Measurements from ENCODE around the gene GAPVD1.

GAPVD1 gene

GRCh38 chr9:125380406-125380805, 118.8 kb downstream of the GAPVD1 start:
- ChIA-PET CTCF (interaction anchor here (0.6 to 1.4 kb wide), 2 partner anchors 125 to 532 kb away, joined by 3 to 6 read pairs; no protein-coding TSS in a partner anchor), POLR2A (interaction anchor here (0.9 kb wide), 1 partner anchor 524 kb away, joined by 4 read pairs; no protein-coding TSS in a partner anchor)
- TF ChIP-seq NFRKB (IDR thresholded peaks at IDR 0.05) (no peak), L3MBTL2 (conservative IDR thresholded peaks at IDR 0.05) (no peak), BHLHE40 (IDR thresholded peaks at IDR 0.05; ENCODE audit: borderline replicate concordance) (no peak), HDGF (IDR thresholded peaks at IDR 0.05; ENCODE audit: borderline replicate concordance) (no peak), PKNOX1 (IDR thresholded peaks at IDR 0.05) (no peak), LEF1 (IDR thresholded peaks at IDR 0.05; ENCODE audit: borderline replicate concordance) (no peak), SP1 (IDR thresholded peaks at IDR 0.05) (no peak), ZNF384 (IDR thresholded peaks at IDR 0.05) (no peak), FOXK2 (IDR thresholded peaks at IDR 0.05) (no peak), TARDBP (IDR thresholded peaks at IDR 0.05) (no peak)
- DNase-seq (ENCODE audit: extremely low spot score), result no peak

- DNase-seq (ENCODE audit: extremely low spot score), result no peak
- CTCF ChIA-PET, result no interaction called here
- TF ChIP-seq ARNT (IDR thresholded peaks at IDR 0.05) (no peak), HDGF (IDR thresholded peaks at IDR 0.05; ENCODE audit: borderline replicate concordance) (no peak), ZNF384 (IDR thresholded peaks at IDR 0.05) (no peak), L3MBTL2 (conservative IDR thresholded peaks at IDR 0.05) (no peak), FOXM1 (IDR thresholded peaks at IDR 0.05; ENCODE audit: borderline replicate concordance) (no peak), TARDBP (IDR thresholded peaks at IDR 0.05) (no peak), PKNOX1 (IDR thresholded peaks at IDR 0.05) (no peak), FOXA1 (IDR thresholded peaks at IDR 0.05) (no peak), LEF1 (IDR thresholded peaks at IDR 0.05; ENCODE audit: borderline replicate concordance) (no peak), SUZ12 (IDR thresholded peaks at IDR 0.05) (no peak), SP1 (IDR thresholded peaks at IDR 0.05) (no peak), NFRKB (IDR thresholded peaks at IDR 0.05) (no peak), ELF4 (IDR thresholded peaks at IDR 0.05) (no peak), FOXK2 (IDR thresholded peaks at IDR 0.05) (no peak)
- POLR2A ChIA-PET, result no interaction called here
Observed at GRCh38 chr9:125387861-125388524, 126.4 kb downstream of the GAPVD1 start.

- DNase-seq (ENCODE audit: extremely low spot score), result no peak
- ChIA-PET CTCF (no interaction called here), POLR2A (no interaction called here)
- TF ChIP-seq ZNF384 (IDR thresholded peaks at IDR 0.05) (no peak), HDGF (IDR thresholded peaks at IDR 0.05; ENCODE audit: borderline replicate concordance) (no peak), CTBP1 (IDR thresholded peaks at IDR 0.05; ENCODE audit: borderline replicate concordance) (no peak), LEF1 (IDR thresholded peaks at IDR 0.05; ENCODE audit: borderline replicate concordance) (no peak), SP1 (IDR thresholded peaks at IDR 0.05) (no peak), SUZ12 (IDR thresholded peaks at IDR 0.05) (no peak), FOXA1 (IDR thresholded peaks at IDR 0.05) (no peak), PKNOX1 (IDR thresholded peaks at IDR 0.05) (no peak), L3MBTL2 (conservative IDR thresholded peaks at IDR 0.05) (no peak), TARDBP (IDR thresholded peaks at IDR 0.05) (no peak), FOXM1 (IDR thresholded peaks at IDR 0.05; ENCODE audit: borderline replicate concordance) (no peak), FOXK2 (IDR thresholded peaks at IDR 0.05) (no peak), ARNT (IDR thresholded peaks at IDR 0.05) (no peak), NFRKB (IDR thresholded peaks at IDR 0.05) (no peak), ELF4 (IDR thresholded peaks at IDR 0.05) (no peak), BHLHE40 (IDR thresholded peaks at IDR 0.05; ENCODE audit: borderline replicate concordance) (no peak)
Observed at GRCh38 chr9:125388978-125389377, 127.4 kb downstream of the GAPVD1 start.

- no peak for TF ChIP-seq ELF4 (IDR thresholded peaks at IDR 0.05)
- no peak for TF ChIP-seq ZNF384 (IDR thresholded peaks at IDR 0.05)
- no peak for TF ChIP-seq NFRKB (IDR thresholded peaks at IDR 0.05)
- no peak for TF ChIP-seq SP1 (IDR thresholded peaks at IDR 0.05)
- no peak for TF ChIP-seq FOXA1 (IDR thresholded peaks at IDR 0.05)
- ChIA-PET POLR2A (no interaction called here), CTCF (no interaction called here)
- DNase-seq (ENCODE audit: extremely low spot score), result no peak
Observed at GRCh38 chr9:125391704-125392103, 130.1 kb downstream of the GAPVD1 start.

- no peak for DNase-seq (ENCODE audit: extremely low spot score)
- ChIA-PET POLR2A (no interaction called here), CTCF (no interaction called here)
- TF ChIP-seq FOXM1 (IDR thresholded peaks at IDR 0.05; ENCODE audit: borderline replicate concordance) (no peak), ZNF384 (IDR thresholded peaks at IDR 0.05) (no peak), SP1 (IDR thresholded peaks at IDR 0.05) (no peak), LEF1 (IDR thresholded peaks at IDR 0.05; ENCODE audit: borderline replicate concordance) (no peak), CTBP1 (IDR thresholded peaks at IDR 0.05; ENCODE audit: borderline replicate concordance) (no peak), SUZ12 (IDR thresholded peaks at IDR 0.05) (no peak), L3MBTL2 (conservative IDR thresholded peaks at IDR 0.05) (no peak), HDGF (IDR thresholded peaks at IDR 0.05; ENCODE audit: borderline replicate concordance) (no peak)
Observed at GRCh38 chr9:125393426-125393825, 131.8 kb downstream of the GAPVD1 start.

- TF ChIP-seq FOXK2 (IDR thresholded peaks at IDR 0.05) (no peak), ELF4 (IDR thresholded peaks at IDR 0.05) (no peak), LEF1 (IDR thresholded peaks at IDR 0.05; ENCODE audit: borderline replicate concordance) (no peak), FOXA1 (IDR thresholded peaks at IDR 0.05) (no peak)
- ChIA-PET CTCF (no interaction called here), POLR2A (no interaction called here)
Observed at GRCh38 chr9:125396799-125397198, 135.2 kb downstream of the GAPVD1 start.

More at GRCh38 chr9:125396799-125397198, 135.2 kb downstream of the GAPVD1 start:
- no peak for DNase-seq (ENCODE audit: extremely low spot score)

Data from HEK293T (cell line).